ENCODE data around the gene TRANK1. TPM values are rescaled to one million over a fixed set of nuclear protein-coding genes. Genes with fewer than 3 reads are reported as not detected.

Gene TRANK1
- total RNA-seq, 1 donor from 2014 or later = 16.4 TPM

DNA sequence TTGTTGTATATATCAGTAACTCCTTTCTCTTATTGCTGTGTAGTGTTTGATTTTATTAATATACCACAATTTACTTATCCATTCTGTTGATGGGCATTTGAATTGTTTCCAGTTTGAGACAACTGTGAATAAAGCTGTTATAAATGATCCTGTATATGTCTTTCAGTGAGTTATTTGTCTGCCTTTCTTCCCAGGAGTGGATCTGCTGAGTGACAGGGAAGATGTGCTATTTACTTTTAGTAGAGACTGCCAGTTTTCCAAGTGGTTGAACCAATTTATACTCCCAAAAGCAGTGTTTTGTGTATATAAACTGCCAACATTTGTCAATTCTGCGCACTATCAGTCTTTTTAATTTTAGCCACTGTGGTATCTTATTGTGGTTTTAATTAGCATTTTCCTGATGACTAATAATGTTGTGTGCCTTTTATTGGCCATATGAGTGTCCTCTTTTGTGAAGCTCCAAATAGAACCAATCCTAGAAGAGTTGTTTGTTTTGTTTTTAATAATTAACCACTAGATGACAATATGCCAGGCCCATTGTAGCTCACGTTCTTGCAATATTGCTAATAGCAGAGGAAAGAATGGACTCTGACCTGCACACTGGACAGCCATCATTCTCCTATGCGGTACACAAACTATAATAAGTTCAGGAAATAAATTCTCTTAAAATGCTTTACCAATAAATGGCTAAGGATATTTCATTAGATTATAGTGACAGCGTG is 25.3 kb downstream of the TRANK1 start:
- H3K36me3 Mint-ChIP-seq (ENCODE audit: insufficient read depth) = peaks cover 7% of the 10 kb centered on the region
- H3K4me3 Mint-ChIP-seq (ENCODE audit: low read depth) = no peak overlapping the region
- peaks cover 7% of the 10 kb centered on the region for H3K9me3 Mint-ChIP-seq (ENCODE audit: low read depth)
- no peak for DNase-seq (ENCODE audit: low spot score, unreplicated experiment)
- TF ChIP-seq, protein P1, sequence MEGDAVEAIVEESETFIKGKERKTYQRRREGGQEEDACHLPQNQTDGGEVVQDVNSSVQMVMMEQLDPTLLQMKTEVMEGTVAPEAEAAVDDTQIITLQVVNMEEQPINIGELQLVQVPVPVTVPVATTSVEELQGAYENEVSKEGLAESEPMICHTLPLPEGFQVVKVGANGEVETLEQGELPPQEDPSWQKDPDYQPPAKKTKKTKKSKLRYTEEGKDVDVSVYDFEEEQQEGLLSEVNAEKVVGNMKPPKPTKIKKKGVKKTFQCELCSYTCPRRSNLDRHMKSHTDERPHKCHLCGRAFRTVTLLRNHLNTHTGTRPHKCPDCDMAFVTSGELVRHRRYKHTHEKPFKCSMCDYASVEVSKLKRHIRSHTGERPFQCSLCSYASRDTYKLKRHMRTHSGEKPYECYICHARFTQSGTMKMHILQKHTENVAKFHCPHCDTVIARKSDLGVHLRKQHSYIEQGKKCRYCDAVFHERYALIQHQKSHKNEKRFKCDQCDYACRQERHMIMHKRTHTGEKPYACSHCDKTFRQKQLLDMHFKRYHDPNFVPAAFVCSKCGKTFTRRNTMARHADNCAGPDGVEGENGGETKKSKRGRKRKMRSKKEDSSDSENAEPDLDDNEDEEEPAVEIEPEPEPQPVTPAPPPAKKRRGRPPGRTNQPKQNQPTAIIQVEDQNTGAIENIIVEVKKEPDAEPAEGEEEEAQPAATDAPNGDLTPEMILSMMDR (IDR thresholded peaks at IDR 0.05; ENCODE audit: unreplicated experiment) = no peak
- no peak overlapping the region for H3K27ac Mint-ChIP-seq
- H3K4me1 Mint-ChIP-seq (ENCODE audit: low read depth) = peaks cover 19% of the 10 kb centered on the region
- no peaks in the 10 kb centered on the region for H3K27me3 Mint-ChIP-seq

DNA sequence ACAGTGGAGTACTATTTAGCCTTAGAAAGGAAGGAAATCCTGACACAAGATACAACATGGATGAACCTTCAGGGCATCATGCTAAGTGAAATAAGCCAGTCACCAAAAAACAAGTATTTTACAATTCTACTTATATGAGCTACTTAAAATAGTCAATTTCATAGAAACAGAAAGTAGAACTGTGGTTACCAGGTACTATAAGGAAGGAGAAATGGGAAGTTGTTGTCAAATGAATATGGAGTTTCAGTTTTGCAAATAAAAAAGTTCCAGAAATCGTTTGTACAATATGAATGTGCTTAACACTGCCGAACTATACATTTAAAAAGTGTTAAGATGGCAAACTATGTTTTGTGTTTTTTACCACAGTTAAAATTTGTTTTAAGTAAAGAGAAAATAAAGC is 26.8 kb downstream of the TRANK1 start:
- Mint-ChIP-seq H3K27me3 (no peaks in the 10 kb centered on the region), H3K36me3 (ENCODE audit: insufficient read depth) (peaks cover 5% of the 10 kb centered on the region), H3K27ac (no peak overlapping the region), H3K9me3 (ENCODE audit: low read depth) (peaks cover 7% of the 10 kb centered on the region), H3K4me1 (ENCODE audit: low read depth) (peaks cover 11% of the 10 kb centered on the region), H3K4me3 (ENCODE audit: low read depth) (no peak overlapping the region)
- TF ChIP-seq, protein P1 (IDR thresholded peaks at IDR 0.05; ENCODE audit: unreplicated experiment) = no peak
- DNase-seq (ENCODE audit: low spot score, unreplicated experiment) = no peak

DNA sequence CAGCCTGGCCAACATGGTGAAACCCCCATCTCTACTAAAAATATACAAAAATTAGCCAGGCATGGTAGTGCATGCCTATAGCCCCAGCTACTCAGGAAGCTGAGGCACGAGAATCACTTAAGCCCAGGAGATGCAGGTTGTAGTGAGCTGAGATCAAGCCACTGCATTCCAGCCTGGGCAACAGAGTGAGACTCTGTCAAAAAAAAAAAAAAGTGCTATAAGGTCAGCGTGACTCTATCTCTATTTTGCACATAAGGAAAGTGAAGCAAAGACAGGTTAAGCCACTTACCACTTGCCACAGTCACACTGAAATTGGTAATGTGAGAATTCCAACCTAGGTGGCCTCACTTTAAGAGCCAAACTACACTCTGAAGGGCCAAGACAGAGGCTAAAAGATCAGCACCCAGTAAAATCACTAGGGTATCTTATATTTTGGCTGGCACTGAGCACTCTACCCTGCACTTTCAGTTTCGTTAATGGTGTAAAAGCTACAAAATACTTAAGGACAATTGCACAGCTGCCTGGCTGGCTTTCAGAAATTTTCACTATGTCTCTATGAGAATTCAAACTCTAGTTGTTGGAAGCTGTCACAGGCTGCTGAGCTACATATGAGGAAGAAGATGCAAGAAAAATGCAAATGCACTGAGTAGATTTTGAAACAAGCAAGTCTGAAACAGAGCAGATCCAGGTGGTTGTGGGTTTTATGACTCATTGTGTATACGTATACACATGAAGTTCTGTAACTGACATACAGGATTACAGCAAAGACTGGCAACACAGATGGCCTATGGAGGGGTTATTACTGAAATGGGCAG is 32.7 kb downstream of the TRANK1 start:
- H3K27me3 Mint-ChIP-seq = no peaks in the 10 kb centered on the region
- no peak overlapping the region for H3K27ac Mint-ChIP-seq
- TF ChIP-seq, protein P1 (IDR thresholded peaks at IDR 0.05; ENCODE audit: unreplicated experiment) = no peak
- DNase-seq (ENCODE audit: low spot score, unreplicated experiment) = no peak
- peaks cover 2% of the 10 kb centered on the region for H3K4me1 Mint-ChIP-seq (ENCODE audit: low read depth)
- H3K36me3 Mint-ChIP-seq (ENCODE audit: insufficient read depth) = no peaks in the 10 kb centered on the region
- H3K4me3 Mint-ChIP-seq (ENCODE audit: low read depth) = no peak overlapping the region
- no peaks in the 10 kb centered on the region for H3K9me3 Mint-ChIP-seq (ENCODE audit: low read depth)

DNA sequence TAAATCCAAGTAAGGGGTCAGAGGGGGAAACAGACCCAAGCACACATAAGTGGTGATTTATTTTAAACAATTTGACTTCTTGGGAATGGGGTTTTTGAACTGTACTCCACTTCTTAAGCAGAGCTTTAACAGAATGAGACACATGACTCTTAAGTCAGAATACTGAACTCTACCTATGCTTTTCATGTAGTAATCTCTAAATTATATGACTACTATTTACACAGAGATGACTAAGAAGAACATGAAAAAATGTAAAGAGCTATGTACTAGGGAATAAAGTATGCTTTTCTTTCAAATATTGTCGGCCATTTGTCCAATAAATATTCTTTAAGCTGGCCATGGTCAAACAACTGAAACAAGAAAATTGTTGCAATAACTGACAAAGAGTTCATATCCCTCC is 35.2 kb downstream of the TRANK1 start:
- H3K4me3 Mint-ChIP-seq (ENCODE audit: low read depth) = no peak overlapping the region
- H3K36me3 Mint-ChIP-seq (ENCODE audit: insufficient read depth) = no peaks in the 10 kb centered on the region

DNA sequence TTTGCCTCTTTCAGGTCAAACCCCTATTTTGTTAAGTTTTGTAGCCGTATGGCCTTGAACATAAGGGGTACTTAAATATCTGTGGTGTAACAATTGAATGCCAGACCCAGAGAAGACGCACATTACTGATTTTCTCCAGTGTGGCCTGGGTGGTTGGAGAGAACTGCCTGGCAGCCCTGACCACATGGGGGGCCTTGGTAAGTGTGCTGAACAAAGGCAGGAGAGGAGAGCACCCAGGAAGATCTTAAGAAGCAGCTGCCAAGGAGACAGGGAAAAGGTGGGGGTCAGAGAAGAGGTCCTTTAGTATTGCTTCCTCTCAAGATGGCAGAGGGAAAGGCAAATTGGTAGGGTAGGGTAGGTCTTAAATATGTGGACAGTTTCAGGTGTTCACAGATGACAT is 35.7 kb downstream of the TRANK1 start:
- TF ChIP-seq, protein P1 (IDR thresholded peaks at IDR 0.05; ENCODE audit: unreplicated experiment) = no peak
- no peak overlapping the region for H3K4me3 Mint-ChIP-seq (ENCODE audit: low read depth)
- no peak overlapping the region for H3K27ac Mint-ChIP-seq
- no peak for DNase-seq (ENCODE audit: low spot score, unreplicated experiment)
- H3K9me3 Mint-ChIP-seq (ENCODE audit: low read depth) = no peaks in the 10 kb centered on the region
- H3K36me3 Mint-ChIP-seq (ENCODE audit: insufficient read depth) = no peaks in the 10 kb centered on the region
- H3K4me1 Mint-ChIP-seq (ENCODE audit: low read depth) = peaks cover 2% of the 10 kb centered on the region
- no peaks in the 10 kb centered on the region for H3K27me3 Mint-ChIP-seq

More for the DNA sequence above, 35.2 kb downstream of the TRANK1 start:
- TF ChIP-seq, protein P1 (IDR thresholded peaks at IDR 0.05; ENCODE audit: unreplicated experiment) = no peak
- Mint-ChIP-seq H3K9me3 (ENCODE audit: low read depth) (no peaks in the 10 kb centered on the region), H3K27ac (no peak overlapping the region), H3K4me1 (ENCODE audit: low read depth) (peaks cover 2% of the 10 kb centered on the region), H3K27me3 (no peaks in the 10 kb centered on the region)
- DNase-seq (ENCODE audit: low spot score, unreplicated experiment) = no peak
